SHP77 treated with DMSO at 0.1 percent for 48 hours (cell line): Measurements from ENCODE around the gene NTM.
"Not testable (repeated sequence)": the region's sequence is repeated elsewhere in the genome, so short reads cannot be mapped to it uniquely, and the experiment has no call there.

Experiments
- DNase-seq: peaks from one replicate; lab custom pipeline; 2025; lab: John Stamatoyannopoulos, UW

Gene NTM

GRCh38 chr11:131893988-131894387 lies 523.6 kb downstream of the NTM start:
- no peak for DNase-seq

DNA sequence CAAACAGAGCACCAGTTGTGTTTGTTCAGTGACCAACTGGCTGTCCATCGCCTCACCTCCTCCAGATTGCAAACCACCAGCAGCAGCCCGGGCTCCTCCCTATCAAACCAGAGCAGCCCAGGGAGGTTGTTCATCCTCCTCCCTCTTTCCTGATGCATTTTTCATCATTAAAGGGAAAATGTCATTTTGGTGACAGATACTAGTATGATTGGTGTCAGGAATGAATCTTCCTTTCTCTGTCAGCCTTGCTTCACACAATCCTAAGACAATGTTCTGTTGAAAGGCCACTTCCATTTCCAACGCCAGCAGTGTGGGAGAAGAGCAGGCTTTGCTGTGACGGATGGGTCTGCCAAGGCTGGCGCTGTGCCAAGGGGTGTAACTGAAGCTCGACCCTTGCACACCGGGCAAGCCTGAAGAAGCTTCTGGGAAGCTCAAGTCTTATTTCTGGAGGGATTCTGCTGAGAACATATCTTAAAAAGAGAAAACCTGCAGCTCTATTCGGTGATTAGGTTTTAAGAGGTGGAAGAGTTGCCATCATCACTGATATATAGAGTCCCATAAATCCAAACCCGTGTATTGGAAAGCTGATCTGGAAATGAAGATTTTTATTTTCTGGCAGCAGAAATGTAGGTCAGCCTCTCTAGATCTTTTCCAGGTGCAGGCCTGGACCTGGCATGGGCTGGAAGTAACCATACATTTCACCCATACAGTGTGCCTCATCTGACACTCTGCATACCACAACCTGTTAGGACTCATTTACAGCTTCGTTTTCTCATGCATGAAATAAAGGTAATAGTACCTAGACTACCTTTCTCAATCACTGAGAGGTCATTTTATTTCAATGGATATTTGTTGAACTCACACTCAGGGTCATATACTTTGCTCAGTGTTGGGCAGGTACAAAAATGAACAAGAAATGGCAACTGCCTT lies 524.5 kb downstream of the NTM start:
- DNase-seq, result no peak

DNA sequence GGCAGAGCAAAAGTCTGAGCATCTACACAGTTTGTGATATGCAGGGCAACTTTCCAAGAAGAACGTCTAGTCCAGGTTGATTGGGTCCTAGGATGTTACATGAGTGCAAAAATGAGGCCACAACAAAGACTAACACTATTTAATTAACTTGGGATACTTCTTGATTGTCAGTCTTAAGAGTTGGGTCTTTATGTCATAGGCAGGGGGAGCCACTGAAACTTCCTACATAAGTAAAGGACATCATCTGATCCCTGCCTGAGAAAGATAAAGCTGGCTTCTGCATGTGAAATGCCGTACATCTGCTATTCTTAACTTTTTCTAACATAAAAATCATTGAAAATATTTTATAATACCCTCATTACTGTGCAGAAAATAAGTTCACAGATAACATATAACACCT lies 525.5 kb downstream of the NTM start:
- DNase-seq, result no peak

- no peak for DNase-seq
These were observed 526.7 kb downstream of the NTM start for GRCh38 chr11:131896978-131897615.

DNA sequence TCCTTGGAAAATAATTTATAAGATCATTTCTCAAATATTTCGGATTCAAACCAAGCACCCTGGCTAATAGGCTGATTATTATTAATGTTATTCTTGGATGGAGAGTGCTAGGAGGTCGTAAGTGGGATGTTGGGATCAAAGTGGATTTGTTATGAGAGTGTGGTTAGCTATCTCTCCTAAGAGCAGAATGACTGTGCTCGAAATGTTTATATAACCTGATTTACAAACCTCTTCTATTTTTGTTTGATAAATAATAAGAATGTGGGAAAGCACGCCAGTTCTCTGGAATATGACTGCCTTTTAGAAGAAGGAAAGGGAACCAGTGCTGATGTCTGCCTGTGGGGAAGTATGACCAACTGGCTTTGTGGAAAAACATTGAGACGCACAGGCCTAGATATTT lies 527.5 kb downstream of the NTM start:
- DNase-seq, result no peak

DNA sequence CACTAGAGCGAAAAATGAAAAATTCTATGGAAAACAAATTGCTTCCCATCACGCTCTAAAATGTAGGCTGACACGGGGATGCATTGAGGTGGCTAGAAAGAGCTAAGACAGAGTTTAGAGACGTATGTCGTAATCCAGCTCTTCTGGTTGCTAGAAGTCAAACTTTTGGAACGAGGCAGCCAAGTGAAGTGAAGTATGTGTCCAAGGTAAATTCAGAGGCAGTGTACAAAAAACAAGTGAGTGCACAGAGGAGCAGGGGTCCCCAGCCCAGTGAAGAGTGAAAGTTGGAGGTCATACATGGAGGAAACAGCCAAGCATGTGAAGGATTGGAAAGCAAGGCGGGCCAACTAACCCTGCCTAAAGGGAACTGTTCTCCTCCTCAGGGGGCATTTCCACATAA lies 528.5 kb downstream of the NTM start:
- no peak for DNase-seq

DNA sequence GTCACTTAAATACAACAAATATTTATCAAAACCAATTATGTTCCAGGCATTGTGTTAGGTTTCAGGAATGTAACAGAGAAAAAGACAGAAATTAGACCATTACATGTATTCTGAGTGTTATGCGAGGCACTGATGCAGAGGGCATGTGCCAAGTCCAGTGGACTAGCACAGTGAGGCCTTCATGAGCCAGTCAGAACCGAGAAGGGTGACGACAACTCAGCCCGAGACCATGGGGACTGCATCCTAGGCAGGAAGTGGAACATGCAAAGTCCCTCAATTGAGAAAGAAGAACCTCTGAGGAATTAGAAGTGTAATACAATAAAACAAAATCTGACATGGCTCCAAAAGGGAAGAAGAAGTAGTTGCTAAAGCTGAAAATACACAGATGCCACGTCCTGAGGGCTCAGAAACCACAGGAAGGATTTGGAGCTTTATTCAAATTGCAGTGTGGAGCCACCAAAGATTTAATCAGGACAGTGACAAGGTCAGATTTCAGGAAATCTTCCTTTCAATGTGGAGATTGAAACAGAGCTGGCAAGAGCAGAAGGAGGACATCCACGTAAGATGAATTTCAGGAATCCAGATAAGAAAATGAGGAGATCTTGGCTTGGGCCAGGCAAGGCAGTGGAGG lies 529.6 kb downstream of the NTM start:
- no peak for DNase-seq

GRCh38 chr11:131902421-131902820 lies 532.0 kb downstream of the NTM start:
- no peak for DNase-seq

GRCh38 chr11:131903074-131903473 lies 532.7 kb downstream of the NTM start:
- DNase-seq, result no peak

DNA sequence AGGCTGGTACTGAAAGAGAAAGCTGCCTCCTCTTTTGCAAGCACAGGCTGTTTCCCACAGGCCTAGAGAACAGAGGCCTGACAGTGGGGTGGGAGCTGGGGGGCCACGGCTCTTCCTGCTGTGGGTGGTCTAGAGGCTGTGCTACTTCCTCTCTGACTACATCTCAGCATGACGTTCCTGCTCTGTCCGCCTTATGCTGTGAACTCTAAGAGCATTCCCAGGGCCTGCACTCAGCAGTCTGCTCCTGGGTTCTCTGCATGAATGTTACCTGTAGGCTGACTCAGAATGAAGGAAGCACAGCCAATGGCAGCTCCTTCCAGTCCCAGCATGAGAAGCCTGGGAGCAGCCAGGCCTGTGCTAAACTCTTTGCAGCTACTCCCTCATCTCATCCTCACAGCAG lies 534.3 kb downstream of the NTM start:
- no peak for DNase-seq

DNA sequence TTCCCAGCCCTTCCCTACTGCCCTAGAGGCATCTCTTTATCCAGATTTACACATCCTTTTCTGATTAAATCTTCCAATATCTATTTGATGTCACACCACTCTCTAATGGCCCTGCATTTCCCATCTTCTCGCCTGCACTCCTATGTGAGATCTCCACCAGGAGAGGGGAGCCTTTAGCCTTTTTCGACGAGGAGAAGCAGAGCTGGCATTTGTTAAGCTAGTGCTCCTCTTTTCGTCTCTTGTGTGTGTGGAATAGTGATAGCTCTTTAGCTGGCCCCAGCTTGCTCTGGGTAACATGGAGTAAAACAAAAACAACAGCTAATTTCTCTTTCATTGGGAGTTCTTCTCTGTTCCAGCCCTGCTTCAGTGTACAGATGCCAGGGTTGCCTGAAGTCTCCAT lies 536.5 kb downstream of the NTM start:
- DNase-seq, result no peak

- no peak for DNase-seq
These were observed 537.0 kb downstream of the NTM start for GRCh38 chr11:131907371-131907770.

DNA sequence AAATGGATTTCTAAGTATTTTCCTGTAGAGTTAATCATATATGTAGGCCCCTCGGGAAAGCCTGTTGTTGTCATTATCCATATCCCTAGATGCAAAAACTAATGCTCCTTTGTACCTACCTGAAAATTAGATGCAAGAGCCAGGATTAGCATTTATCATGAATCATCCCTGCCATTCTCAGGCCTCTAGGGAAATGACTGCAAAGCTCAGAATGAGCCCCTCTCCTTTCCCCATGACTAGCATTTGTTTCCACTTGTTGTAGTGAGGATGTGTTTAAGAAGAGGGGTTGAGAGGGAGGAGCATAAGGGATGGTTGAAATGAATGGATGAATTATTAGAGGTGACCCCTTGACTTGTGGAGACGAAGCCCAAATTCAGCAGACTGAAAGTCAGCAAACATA lies 537.9 kb downstream of the NTM start:
- DNase-seq, result no peak

DNA sequence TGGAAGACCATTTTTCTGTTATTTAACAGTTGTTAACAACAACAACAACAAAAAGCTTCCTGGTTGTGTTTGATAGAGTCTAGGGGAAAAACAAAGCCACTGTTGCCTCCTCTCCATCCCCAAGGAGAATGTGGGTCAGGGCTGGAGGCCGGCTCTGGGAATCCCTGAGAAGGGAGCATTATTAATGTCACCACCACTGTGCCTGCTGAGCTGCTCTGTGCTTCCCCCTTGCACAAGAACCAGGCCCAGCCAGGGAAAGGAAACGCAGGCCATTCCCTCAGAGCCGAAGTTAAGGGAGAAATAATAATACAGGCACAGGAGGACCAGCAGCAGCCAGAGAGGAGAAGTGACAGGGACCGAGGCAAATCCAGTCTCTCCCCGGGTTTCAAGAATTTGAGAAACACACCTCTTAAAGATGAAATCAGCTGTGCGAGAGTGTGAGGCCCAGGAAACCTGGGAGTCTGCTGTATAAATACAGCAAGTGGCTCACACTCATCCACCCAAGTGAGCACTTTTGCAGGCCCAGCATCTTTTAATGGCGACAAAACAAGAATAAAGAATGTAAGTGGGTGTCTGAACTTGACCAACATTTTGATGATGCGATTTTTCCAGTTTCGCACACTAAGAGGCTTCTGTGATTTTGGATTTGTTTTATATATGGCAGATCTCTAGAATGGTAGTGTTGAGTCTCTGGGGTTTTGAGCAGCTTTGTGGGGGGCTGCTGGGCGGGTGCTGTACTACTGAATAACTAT lies 539.2 kb downstream of the NTM start:
- DNase-seq, result no peak

GRCh38 chr11:131910178-131910522 lies 539.7 kb downstream of the NTM start:
- no peak for DNase-seq

- no peak for DNase-seq
These were observed 540.3 kb downstream of the NTM start for GRCh38 chr11:131910523-131911387.

DNA sequence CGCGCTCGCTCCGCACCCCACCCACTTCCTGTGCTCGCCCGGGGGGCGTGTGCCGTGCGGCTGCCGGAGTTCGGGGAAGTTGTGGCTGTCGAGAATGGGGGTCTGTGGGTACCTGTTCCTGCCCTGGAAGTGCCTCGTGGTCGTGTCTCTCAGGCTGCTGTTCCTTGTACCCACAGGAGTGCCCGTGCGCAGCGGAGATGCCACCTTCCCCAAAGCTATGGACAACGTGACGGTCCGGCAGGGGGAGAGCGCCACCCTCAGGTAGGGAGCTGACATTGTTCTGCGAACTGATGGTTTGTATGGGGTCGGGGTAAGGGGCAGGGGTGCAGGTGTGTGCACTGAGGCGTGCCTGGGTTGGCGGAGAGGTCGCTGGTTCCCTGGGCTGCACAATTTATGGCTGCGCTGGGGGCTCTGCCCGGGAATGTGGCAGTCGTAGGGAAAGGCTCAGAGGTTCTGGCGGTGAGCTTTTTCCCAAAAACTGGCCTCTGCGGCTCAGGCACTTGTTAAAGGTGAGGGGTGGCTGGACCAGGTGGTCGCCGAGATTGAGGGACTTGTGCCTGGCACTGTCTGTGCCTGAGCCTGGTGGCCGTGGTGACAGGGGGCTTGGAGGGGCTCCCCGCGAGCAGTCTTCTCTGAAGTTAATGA lies 541.1 kb downstream of the NTM start:
- DNase-seq, result not testable (repeated sequence)

GRCh38 chr11:131912134-131912533 lies 541.7 kb downstream of the NTM start:
- DNase-seq, result no peak

- DNase-seq, result no peak
These were observed 542.9 kb downstream of the NTM start for GRCh38 chr11:131913267-131913666.

DNA sequence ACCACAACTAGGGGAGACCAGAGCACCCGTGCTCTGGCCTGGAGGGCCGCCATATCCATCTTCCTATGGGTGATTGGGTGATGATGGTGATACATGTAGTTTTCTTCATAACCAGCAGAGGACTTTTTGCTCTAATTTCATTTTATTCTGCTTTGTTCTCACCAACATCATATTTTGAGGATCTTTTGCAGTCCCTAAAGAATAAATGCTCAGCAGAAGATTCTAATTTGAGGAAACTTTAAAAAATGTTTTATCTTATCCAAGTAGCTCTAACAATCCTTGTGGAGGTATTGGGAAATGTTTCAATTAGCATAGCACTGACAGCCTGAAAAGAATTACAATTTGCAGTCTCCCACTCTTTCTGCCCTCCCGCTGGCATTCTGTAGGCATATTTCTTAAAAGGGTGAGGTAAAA lies 544.0 kb downstream of the NTM start:
- no peak for DNase-seq

DNA sequence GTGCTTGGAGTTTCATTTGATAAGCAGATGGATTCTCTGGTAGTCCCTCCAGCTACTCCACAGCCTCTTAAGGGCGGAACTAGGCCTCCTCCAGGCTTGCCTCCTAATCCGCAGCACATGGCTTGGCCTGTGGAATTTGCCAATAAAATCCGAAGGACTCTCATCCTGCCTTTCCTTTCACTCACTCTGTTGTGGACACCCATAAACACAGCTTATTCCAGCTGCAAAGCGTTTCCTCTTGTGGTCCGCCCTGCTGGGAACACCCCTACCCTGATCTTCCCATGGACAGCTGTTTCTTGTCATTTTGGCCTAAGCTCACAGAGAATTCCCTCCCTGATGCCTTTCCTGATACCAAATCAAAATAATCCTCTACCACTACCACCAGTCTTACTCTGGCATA lies 546.2 kb downstream of the NTM start:
- DNase-seq, result no peak
